Transverse colon (tissue), 4 donors: ENCODE data around the gene SPINK4. TPM values are rescaled to one million over a fixed set of nuclear protein-coding genes. Genes with fewer than 3 reads are reported as not detected.

ENCODE experiments used
- DNase-seq: peaks from one replicate; pipeline ENCODE4 v3.0.0-alpha.2; 2019
- H3K27ac ChIP-seq, 4 donors: fragments of 200-600 bp; sonication (generic); 2 replicates each; pipeline ENCODE4 v1.5.1; 2016 to 2018; ENCODE audit warnings: inconsistent platforms in 4 of 4
- H3K27me3 ChIP-seq: fragments of 200-600 bp; sonication (generic); 2 replicates; pipeline ENCODE4 v1.5.1; 2017; ENCODE audit warnings: inconsistent platforms
- H3K36me3 ChIP-seq, 4 donors: fragments of 200-600 bp; sonication (generic); 2 replicates each; pipeline ENCODE4 v1.5.1; 2017 to 2019; ENCODE audit warnings: inconsistent platforms in 4 of 4
- H3K4me1 ChIP-seq, 4 donors: fragments of 200-600 bp; sonication (generic); 2 replicates each; pipeline ENCODE4 v1.5.1; 2017 to 2020; ENCODE audit warnings: inconsistent platforms in 4 of 4
- H3K4me3 ChIP-seq, 4 donors: fragments of 200-600 bp; sonication (generic); 1 replicate in 1 of 4; 2 replicates in 3 of 4; pipeline versions ENCODE4 v1.5.1 to v1.6.1; 2017 to 2019; ENCODE audit warnings: inconsistent platforms in 4 of 4
- H3K9me3 ChIP-seq, 2 donors: fragments of 200-600 bp; sonication (generic); 2 replicates each; pipeline ENCODE4 v1.5.1; 2017 to 2019; ENCODE audit warnings: inconsistent platforms in 2 of 2
- CTCF ChIP-seq, 5 experiments: fragments of 200-600 bp in 3 of 5; fragments of 450-650 bp in 2 of 5; sonication (generic) in 3 of 5; IDR thresholded peaks; 1 replicate in 2 of 5; 2 replicates in 3 of 5; pipeline ENCODE4 v1.5.1; 2016 to 2017; ENCODE audit warnings: antibody characterized with exemption in 5 of 5, inconsistent platforms in 3 of 5, mild to moderate bottlenecking in 2 of 5, moderate library complexity in 1 of 5
- EP300 ChIP-seq: sonication (generic); formaldehyde crosslinking; IDR thresholded peaks from one replicate; pipeline ENCODE4 v1.6.1; 2017; ENCODE audit warnings: antibody characterized with exemption, low read depth
- POLR2A ChIP-seq: fragments of 450-650 bp; IDR thresholded peaks from one replicate; pipeline ENCODE4 v1.6.1; 2016; ENCODE audit warnings: antibody characterized with exemption, mild to moderate bottlenecking, moderate library complexity
- POLR2AphosphoS5 ChIP-seq, 3 donors: sonication (generic); formaldehyde crosslinking; IDR thresholded peaks; one replicate each; pipeline ENCODE4 v1.6.1; 2016; ENCODE audit warnings: antibody characterized with exemption in 3 of 3
- WGBS, 2 donors: methylation state at CpG; one replicate each; pipeline ENCODE4 v1.1.5; 2018; ENCODE audit warnings: low coverage in 1 of 2; 5-methylcytosine and 5-hydroxymethylcytosine counted together
- in situ Hi-C, 4 donors: fragments of 200-750 bp; cut with MboI; loops; one replicate each; pipeline versions ENCODE4 v1.15.0 to v1.15.1; 2017; ENCODE audit warnings: low sequenced_read_pairs in 3 of 4, low pct_ligation_motif_present in 1 of 4, low pct_unique_long_range_greater_than_20kb in 1 of 4
- intact Hi-C: fragments of 100-400 bp; cut with DNase I; formaldehyde crosslinking; loops from one replicate; pipeline ENCODE4 v1.15.1; 2023; ENCODE audit warnings: low total_unique reads
- total RNA-seq, 4 donors: library from RNA; depleted of rRNA; stranded (reverse); fragments of >200 nt; gene quantifications; one replicate each; pipeline ENCODE4 v1.1.0, GENCODE V29; 2016

The SPINK4 gene
- total RNA-seq, 4 donors from 2014 or later = 6.6 to 77.8 TPM; not detected in 2

GRCh38 chr9:33220681-33221567 lies 19.0 kb upstream of the SPINK4 start:
- no peak overlapping the region for H3K4me3 ChIP-seq
- no peak for DNase-seq
- in situ Hi-C loops = loop anchor here in 3 of 4 donors (5.0 to 10.0 kb wide), 3 partner anchors 46 to 146 kb away; partner anchors contain the start of gene SMU1 (in 1 of the 3)
- intact Hi-C loops = no loop called here
- no peaks in the 10 kb centered on the region for H3K9me3 ChIP-seq
- peak; percentile 14 for TF ChIP-seq EP300
- TF ChIP-seq POLR2AphosphoS5 (IDR thresholded peaks at IDR 0.05) = no peak
- peaks cover 3 to 7% (median 6%) of the 10 kb centered on the region in 4 donors for H3K4me1 ChIP-seq
- no peaks in the 10 kb centered on the region for H3K27me3 ChIP-seq
- H3K36me3 ChIP-seq = no peaks in the 10 kb centered on the region
- no peak overlapping the region for H3K27ac ChIP-seq
- 82 to 97% methylated on average over 5 to 14 of the region's 14 CpGs for WGBS, 2 donors

- 83% methylated on average over 3 of the region's 3 CpGs; no CpG with 5 or more reads in 1 of the 2 donors for WGBS, 2 donors
- intact Hi-C loops (no loop called here), in situ Hi-C loops (loop anchor here in 3 of 4 donors (5.0 to 10.0 kb wide), 3 partner anchors 47 to 147 kb away; partner anchors contain the start of gene SMU1 (in 1 of the 3))
- Histone ChIP-seq H3K27me3 (no peaks in the 10 kb centered on the region), H3K4me1 (peaks cover 3 to 10% (median 6%) of the 10 kb centered on the region in 4 donors), H3K36me3 (no peaks in the 10 kb centered on the region), H3K4me3 (no peak overlapping the region), H3K9me3 (no peaks in the 10 kb centered on the region), H3K27ac (no peak overlapping the region)
- no peak for TF ChIP-seq CTCF (IDR thresholded peaks at IDR 0.05)
- no peak for TF ChIP-seq POLR2A
- TF ChIP-seq EP300 = no peak
- TF ChIP-seq POLR2AphosphoS5 (IDR thresholded peaks at IDR 0.05) = no peak
- no peak for DNase-seq
Observed at GRCh38 chr9:33221568-33221884, 18.4 kb upstream of the SPINK4 start.

GRCh38 chr9:33222031-33222430 lies 17.9 kb upstream of the SPINK4 start:
- no peaks in the 10 kb centered on the region for H3K9me3 ChIP-seq
- no peak for DNase-seq
- no peaks in the 10 kb centered on the region for H3K27me3 ChIP-seq
- H3K27ac ChIP-seq = no peak overlapping the region
- no peak for TF ChIP-seq EP300
- no peak for TF ChIP-seq POLR2A
- TF ChIP-seq CTCF (IDR thresholded peaks at IDR 0.05) = no peak
- TF ChIP-seq POLR2AphosphoS5 (IDR thresholded peaks at IDR 0.05) = no peak
- H3K36me3 ChIP-seq = no peaks in the 10 kb centered on the region
- WGBS, 2 donors = 79% methylated on average over 3 of the region's 3 CpGs; no CpG with 5 or more reads in 1 of the 2 donors
- intact Hi-C loops = no loop called here
- in situ Hi-C loops = loop anchor here in 3 of 4 donors (5.0 to 10.0 kb wide), 3 partner anchors 47 to 147 kb away; partner anchors contain the start of gene SMU1 (in 1 of the 3)
- no peak overlapping the region for H3K4me3 ChIP-seq
- peaks cover 3 to 10% (median 6%) of the 10 kb centered on the region in 4 donors for H3K4me1 ChIP-seq

GRCh38 chr9:33223696-33224095 lies 16.3 kb upstream of the SPINK4 start:
- DNase-seq = no peak
- Histone ChIP-seq H3K27ac (no peak overlapping the region), H3K36me3 (no peaks in the 10 kb centered on the region), H3K27me3 (no peaks in the 10 kb centered on the region), H3K4me3 (no peak overlapping the region), H3K9me3 (no peaks in the 10 kb centered on the region), H3K4me1 (peaks cover 3 to 10% (median 6%) of the 10 kb centered on the region in 4 donors)
- intact Hi-C loops (loop anchor here (2.0 kb wide), 1 partner anchor 143 kb away; no protein-coding TSS in a partner anchor), in situ Hi-C loops (loop anchor here in 3 of 4 donors (5.0 to 10.0 kb wide), 3 partner anchors 49 to 149 kb away; partner anchors contain the start of gene SMU1 (in 1 of the 3))
- WGBS, 2 donors = 43 to 81% methylated on average over 1 of the region's 1 CpG
- TF ChIP-seq EP300 (no peak), CTCF (IDR thresholded peaks at IDR 0.05) (no peak), POLR2AphosphoS5 (IDR thresholded peaks at IDR 0.05) (no peak), POLR2A (no peak)
